ENCODE data around the gene PCAT6. TPM values are rescaled to one million over a fixed set of nuclear protein-coding genes. Genes with fewer than 3 reads are reported as not detected.

The PCAT6 gene
- total RNA-seq, 1 experiment from 2014 or later: 2.2 TPM

- in situ Hi-C loops (cut with HindIII; ENCODE audit: low pct_unique_long_range_greater_than_20kb, low sequenced_read_pairs) (no loop called here), intact Hi-C loops (cut with micrococcal nuclease; ENCODE audit: unreplicated experiment) (no loop called here)
- Histone ChIP-seq H3K27ac (ENCODE audit: low read length) (no peak overlapping the region), H3K27me3 (ENCODE audit: control insufficient read depth, insufficient read depth, low read length) (no peaks in the 10 kb centered on the region), H3K4me1 (ENCODE audit: control insufficient read depth, insufficient read depth, low read length) (peaks cover 1% of the 10 kb centered on the region), H3K9me3 (ENCODE audit: control insufficient read depth, insufficient read depth, low read depth, low read length) (no peaks in the 10 kb centered on the region), H3K36me3 (ENCODE audit: control insufficient read depth, insufficient read depth, low read length) (no peaks in the 10 kb centered on the region), H3K4me3 (ENCODE audit: low read depth in 2 of 2, low read length in 2 of 2) (no peak overlapping the region)
- TF ChIP-seq REST (IDR thresholded peaks at IDR 0.05; ENCODE audit: insufficient read depth in 1 of 2, low read depth in 2 of 2, low read length in 1 of 2) (no peak), SIN3A (IDR thresholded peaks at IDR 0.05; ENCODE audit: borderline replicate concordance, insufficient read depth, low read depth, low read length) (no peak), TCF7L2 (IDR thresholded peaks at IDR 0.05; ENCODE audit: low read depth, low read length) (no peak), POLR2AphosphoS5 (IDR thresholded peaks at IDR 0.05; ENCODE audit: low read depth, low read length) (no peak)
- DNase-seq (ENCODE audit: low read depth, low spot score): no peak
- ChIA-PET POLR2A (no interaction called here), CTCF (interaction anchor here (0.9 kb wide), 1 partner anchor 179 kb away, joined by 3 read pairs; no protein-coding TSS in a partner anchor)
- BruUV-seq (replicated peaks): no TSS peak
- ATAC-seq: no peak
These were observed 4.4 kb downstream of the PCAT6 start for GRCh38 chr1:202815120-202815519.

- in situ Hi-C loops (cut with HindIII; ENCODE audit: low pct_unique_long_range_greater_than_20kb, low sequenced_read_pairs): no loop called here
- Histone ChIP-seq H3K9me3 (ENCODE audit: control insufficient read depth, insufficient read depth, low read depth, low read length) (no peaks in the 10 kb centered on the region), H3K4me3 (ENCODE audit: low read depth in 2 of 2, low read length in 2 of 2) (no peak overlapping the region), H3K36me3 (ENCODE audit: control insufficient read depth, insufficient read depth, low read length) (no peaks in the 10 kb centered on the region), H3K4me1 (ENCODE audit: control insufficient read depth, insufficient read depth, low read length) (no peaks in the 10 kb centered on the region), H3K27me3 (ENCODE audit: control insufficient read depth, insufficient read depth, low read length) (no peaks in the 10 kb centered on the region), H3K27ac (ENCODE audit: low read length) (no peak overlapping the region)
- DNase-seq (ENCODE audit: low read depth, low spot score) (no peak), ATAC-seq (no peak)
- intact Hi-C loops (cut with micrococcal nuclease; ENCODE audit: unreplicated experiment): no loop called here
- no TSS peak for BruUV-seq (replicated peaks)
- TF ChIP-seq TCF7L2 (IDR thresholded peaks at IDR 0.05; ENCODE audit: low read depth, low read length) (no peak), SIN3A (IDR thresholded peaks at IDR 0.05; ENCODE audit: borderline replicate concordance, insufficient read depth, low read depth, low read length) (no peak), REST (IDR thresholded peaks at IDR 0.05; ENCODE audit: insufficient read depth in 1 of 2, low read depth in 2 of 2, low read length in 1 of 2) (no peak), POLR2AphosphoS5 (IDR thresholded peaks at IDR 0.05; ENCODE audit: low read depth, low read length) (no peak), CTCF (IDR thresholded peaks at IDR 0.05) (no peak)
- POLR2A ChIA-PET: interaction anchor here (0.7 kb wide), 1 partner anchor 8 kb away, joined by 4 read pairs; no protein-coding TSS in a partner anchor
- CTCF ChIA-PET: no interaction called here
These were observed 8.1 kb downstream of the PCAT6 start for GRCh38 chr1:202818819-202819218.

All from Panc1 (cell line).